GM12873 (cell line): ENCODE results near the gene SH2B3.

Source experiments
- TF ChIP-seq, protein P1 (sequence below): IDR thresholded peaks from 2 replicates; pipeline ENCODE4 v1.5.1; 2012; ENCODE audit warnings: low read depth, mild to moderate bottlenecking, moderate library complexity, low read length, control low read depth; ENCODE audit not compliant: insufficient read depth; ENCODE audit errors: missing control alignments

Gene SH2B3

DNA sequence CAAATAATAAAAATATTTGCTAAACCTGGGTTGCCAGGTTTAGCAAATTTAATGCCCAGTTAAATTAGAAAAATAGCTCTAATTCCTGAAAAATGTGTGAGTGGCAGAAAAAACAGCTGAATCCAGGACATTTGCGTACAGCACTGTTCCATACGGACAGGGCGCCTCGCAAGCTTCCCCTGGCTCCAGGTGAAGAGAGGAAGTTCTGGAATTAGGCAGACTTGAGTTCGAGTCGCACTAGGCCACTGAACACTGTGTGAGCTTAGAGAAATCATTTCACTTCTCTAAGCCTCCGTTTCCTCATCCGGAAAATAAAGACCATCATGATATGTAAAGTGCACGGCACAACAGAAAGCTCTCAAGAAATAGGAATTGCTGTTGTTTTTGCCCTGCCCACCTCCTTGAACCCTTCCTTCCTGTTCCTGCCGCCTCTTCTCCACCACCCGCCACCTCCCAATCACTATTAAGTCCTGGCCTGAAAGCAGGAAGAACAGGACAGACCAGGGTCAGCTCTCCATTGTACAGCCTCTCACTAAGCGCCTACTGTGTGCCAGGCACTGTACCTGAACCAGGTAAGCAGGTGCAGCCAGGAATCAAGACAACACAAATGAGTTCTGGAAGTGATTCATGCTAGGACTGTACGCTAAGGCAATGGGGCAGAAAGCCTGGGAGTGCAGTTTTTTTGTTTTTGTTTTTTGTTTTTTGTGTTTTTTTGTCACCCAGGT lies 36.1 kb upstream of the SH2B3 start:
- TF ChIP-seq, protein P1, sequence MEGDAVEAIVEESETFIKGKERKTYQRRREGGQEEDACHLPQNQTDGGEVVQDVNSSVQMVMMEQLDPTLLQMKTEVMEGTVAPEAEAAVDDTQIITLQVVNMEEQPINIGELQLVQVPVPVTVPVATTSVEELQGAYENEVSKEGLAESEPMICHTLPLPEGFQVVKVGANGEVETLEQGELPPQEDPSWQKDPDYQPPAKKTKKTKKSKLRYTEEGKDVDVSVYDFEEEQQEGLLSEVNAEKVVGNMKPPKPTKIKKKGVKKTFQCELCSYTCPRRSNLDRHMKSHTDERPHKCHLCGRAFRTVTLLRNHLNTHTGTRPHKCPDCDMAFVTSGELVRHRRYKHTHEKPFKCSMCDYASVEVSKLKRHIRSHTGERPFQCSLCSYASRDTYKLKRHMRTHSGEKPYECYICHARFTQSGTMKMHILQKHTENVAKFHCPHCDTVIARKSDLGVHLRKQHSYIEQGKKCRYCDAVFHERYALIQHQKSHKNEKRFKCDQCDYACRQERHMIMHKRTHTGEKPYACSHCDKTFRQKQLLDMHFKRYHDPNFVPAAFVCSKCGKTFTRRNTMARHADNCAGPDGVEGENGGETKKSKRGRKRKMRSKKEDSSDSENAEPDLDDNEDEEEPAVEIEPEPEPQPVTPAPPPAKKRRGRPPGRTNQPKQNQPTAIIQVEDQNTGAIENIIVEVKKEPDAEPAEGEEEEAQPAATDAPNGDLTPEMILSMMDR: no peak

DNA sequence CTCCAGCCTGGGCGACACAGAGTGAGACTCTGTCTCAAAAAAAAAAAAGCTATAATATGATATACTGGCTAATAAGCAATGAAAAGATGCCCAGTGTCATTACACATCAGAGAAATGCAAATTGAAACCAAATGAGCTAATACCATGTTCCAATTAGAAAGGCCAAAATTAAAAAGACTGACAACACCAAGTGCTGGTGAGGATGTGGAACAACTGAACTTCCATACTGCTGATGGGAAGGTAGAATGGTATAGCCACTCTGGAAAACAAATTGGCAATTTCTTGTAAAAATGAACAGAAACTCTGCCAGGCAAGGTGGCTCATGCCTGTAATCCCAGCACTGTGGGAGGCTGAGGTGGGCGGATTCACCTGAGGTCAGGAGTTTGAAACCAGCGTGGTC lies 28.3 kb upstream of the SH2B3 start:
- TF ChIP-seq, protein P1: no peak

DNA sequence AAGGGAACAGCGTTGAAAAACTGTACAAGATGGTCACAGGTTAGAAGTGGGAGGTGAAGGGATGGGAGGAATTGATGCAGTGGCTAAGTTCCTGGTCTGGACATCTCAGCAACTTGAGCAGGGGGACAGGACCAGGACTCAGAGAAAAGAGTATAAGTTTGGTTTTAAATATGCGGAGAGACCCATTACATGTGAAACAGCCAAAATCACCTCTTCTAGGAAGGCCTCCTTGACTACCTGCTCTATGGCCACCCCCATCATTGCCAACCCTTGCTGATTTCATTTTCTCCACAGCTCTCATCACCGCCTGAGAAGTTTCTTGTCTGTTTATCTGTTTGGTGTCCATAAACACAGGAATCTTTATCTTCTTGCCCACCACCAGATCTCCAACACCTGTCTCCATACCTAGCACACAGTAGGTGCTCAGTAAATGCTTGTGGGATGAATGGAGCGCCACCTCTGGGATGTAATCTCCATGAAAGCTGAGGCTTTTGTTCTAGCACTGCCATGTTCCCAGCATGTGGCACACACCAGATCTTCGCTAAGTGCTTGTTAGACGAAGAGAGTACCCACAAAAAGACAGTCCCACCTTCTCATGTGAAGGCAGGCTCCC lies 25.7 kb upstream of the SH2B3 start:
- TF ChIP-seq, protein P1: no peak

DNA sequence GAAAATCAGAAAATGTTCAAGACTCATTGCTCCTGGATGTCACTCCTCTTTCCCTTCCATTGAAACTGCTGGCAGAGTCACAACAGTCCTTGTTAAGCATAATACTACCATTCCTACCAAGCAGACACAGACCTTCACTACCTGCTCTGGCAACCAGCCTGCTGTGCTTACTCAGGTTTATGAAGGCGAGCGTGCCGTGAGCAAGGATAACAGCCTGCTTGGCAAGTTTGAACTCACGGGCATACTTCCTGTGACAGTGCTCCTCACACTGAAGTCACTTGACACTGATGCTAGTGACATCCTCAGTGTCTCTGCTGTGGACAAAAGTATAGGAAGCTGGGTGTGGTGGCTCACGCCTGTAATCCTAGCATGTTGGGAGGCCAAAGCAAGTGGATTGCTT lies 21.1 kb upstream of the SH2B3 start:
- TF ChIP-seq, protein P1: no peak

DNA sequence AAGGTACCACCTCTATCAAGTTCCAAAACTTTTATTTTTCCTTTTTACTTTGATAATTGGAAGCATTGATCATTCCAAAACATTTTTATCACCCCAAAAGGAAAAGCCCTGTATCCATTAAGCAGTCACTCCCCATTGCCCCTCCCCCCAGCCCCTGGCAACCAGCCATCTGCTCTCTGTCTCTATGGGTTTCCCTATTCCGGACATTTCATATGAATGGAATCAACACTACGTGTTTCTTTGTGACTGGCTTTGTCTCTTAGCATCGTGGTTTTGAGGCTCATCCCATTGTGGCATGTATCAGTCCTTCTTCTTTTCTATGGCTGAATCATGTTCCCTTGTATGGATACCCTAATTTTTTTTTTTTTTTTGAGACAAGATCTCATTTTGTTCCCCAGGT lies 18.8 kb upstream of the SH2B3 start:
- TF ChIP-seq, protein P1: no peak

DNA sequence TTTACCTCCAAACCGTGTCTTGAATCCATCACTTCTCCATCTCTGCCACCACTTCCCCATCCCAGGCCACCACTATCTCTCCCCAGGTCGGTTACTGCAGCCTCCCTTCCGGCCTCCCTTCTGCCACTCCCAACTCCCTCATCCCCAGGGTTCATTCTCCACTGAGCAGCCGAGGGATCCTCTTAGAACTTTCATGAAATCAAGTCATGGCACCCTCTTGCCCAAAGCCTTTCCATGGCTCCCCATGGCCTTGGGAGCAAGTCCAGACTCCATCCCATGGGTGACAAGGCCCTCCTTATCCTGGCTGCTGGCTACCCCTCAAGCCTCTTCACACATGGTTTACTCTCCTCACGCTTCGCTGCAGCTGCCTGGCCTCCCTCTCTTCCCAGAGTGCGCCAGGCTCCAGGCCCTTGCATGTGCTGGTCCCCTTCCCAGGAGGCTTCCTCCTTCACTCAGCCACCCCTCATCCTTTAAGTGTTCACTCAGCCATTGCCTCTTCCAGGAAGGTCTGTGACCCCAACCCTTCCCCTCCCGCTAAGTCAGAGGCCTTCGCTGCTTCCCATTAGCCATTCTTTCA lies 17.9 kb upstream of the SH2B3 start:
- TF ChIP-seq, protein P1: no peak

DNA sequence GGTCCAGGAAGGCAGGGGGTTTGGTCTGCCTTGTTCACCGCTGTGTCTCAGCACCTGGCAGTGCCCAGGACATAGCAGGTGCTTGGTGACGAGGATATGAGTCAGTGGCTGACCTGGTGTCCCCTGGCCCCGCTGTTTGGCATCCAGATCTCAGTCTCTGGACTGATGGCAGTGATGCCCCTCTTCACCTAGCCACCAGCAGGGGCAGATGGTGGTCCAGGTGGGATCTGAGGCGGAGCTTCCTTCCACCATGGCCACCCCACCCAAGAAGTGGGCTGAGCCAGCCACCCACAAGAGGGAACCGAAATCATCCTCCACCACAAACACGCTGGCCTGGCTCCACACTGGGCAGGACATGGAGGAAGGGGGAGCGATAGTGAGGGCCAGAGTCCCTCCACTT lies 16.1 kb upstream of the SH2B3 start:
- TF ChIP-seq, protein P1: no peak
